ENCODE results near the gene TENM4.

Gene TENM4

DNA sequence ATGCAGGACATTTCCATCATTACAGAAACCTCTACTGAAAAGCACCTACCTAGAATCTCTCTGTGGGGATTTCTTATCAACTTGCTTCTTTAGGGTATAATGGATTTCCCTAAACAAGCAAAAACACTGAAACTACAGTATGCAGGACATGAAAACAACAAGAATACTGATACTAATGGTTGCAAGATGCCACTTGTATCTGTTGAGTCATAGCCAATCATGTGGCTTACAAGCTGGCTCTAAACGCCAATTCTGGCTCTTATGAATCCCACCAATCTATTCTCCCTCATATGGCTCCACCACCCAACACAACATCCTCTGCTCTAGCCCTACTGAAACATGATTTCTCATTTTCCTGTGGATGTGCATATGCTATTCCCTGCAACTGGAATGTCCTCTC, 22.6 kb downstream of the TENM4 start:
- no peak for TF ChIP-seq ZNF274 (IDR thresholded peaks at IDR 0.05; ENCODE audit: low read depth, low read length)
- H3K4me3 ChIP-seq (ENCODE audit: low read length): no peak overlapping the region

DNA sequence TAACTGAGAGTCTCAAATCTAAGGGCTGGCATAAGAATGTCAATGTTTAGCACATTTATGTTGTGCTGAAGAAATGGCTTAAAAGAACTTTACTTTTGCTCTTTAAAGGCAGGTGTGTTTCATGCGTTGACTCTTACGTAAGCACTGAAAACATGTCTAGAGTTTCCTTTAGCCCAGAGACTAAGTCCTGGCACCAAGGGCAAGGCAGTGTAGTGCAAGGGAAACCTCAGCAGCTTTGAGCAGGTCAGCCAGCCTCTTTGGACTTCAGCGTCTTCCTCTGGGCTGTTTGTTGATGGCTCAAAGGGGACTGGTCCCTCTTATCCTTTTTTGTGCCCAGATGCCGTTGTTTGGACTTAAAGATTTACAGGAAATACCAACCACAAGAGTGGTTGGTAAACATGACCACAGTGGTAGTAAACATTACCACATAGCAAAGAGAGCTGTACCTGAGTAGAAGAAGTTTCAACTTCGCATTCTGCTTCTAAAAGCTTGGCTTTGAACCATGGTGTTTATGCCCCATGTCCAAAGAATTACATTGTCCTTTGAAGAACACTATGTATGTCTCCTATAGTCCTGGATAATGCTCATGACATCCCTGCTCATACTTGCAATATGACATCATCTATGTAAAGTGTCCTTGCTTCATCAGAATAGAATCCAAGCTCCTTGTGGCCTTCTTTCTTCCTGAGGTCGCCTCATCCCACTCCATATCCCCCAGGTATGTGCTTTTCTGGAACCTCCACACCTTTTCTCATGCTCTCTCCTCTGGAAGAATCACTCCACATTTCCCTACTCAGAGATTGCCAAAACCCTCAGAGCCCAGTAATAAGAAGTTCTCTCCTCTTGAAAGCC, 23.5 kb downstream of the TENM4 start:
- no peak for TF ChIP-seq ZNF274 (IDR thresholded peaks at IDR 0.05; ENCODE audit: low read depth, low read length)

DNA sequence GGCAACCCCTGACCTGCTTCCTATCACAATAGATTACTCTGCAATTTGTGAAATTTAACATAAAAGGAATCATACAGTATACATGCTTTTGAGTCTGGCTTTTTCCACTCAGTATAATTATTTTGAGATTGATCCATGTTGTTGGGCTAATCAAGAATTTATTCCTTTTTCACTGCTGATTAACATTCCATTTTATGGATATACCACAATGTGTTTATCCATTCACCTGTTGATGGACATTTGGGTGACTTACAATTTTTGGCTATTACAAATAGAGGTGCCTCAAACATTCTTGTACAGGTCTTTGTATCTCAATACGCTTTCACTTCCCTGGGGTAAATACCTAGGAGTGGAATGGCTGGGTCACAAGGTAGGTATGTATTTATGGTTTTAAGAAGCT, 24.9 kb downstream of the TENM4 start:
- TF ChIP-seq ZNF274 (IDR thresholded peaks at IDR 0.05; ENCODE audit: low read depth, low read length): no peak
- no peak overlapping the region for H3K4me3 ChIP-seq (ENCODE audit: low read length)

More for the DNA sequence above, 23.5 kb downstream of the TENM4 start:
- no peak overlapping the region for H3K4me3 ChIP-seq (ENCODE audit: low read length)

DNA sequence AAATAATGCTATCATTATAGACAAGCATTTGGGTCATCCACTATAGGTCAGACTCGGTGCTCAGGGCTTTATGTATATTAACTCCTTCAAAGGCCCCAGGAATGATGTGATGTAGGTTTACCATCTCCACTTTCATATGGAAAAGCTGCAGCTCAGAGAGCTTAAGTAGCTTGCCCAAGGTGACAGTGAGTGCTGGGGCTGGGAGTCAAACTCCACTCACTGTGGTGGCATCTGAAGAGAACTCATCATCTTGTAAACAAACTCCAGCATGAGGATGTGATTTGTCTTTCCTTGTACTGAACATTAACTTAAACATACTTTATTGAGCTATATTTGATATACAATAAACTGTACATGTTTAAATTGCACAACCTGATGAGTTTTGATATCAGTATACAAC, 25.4 kb downstream of the TENM4 start:
- no peak for TF ChIP-seq ZNF274 (IDR thresholded peaks at IDR 0.05; ENCODE audit: low read depth, low read length)

DNA sequence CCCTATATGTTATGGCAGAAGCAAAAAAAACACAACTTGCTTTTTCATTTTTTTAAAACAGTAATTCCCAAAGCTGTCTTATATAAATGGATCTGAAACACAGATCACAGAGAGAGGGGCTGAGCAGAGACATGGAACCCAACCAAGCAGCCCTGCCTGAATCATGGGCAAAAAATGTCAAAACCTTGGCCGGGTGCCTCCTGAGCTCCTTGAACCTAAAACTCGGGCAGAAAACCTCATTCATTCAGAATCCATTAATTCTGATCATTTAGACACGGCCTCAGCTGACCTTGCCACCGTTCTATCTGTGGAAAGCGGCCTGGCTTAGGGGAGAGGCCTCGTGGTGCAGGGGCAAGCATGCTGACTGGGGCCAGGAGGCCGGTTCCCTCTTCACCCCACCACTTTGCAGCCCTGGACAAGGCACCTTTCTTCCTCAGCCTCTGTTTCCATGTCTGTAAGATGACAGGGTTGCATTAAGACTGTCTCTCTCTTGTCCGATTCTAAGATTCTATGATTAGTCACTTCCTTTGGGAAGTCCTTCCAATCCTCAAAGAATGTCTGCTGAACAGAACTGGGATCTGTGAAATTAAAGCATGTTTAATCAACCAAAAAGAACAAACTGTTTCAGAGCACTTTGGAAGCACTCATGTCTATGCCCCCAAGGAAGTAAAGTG, 26.0 kb downstream of the TENM4 start:
- H3K4me3 ChIP-seq (ENCODE audit: low read length): no peak overlapping the region
- TF ChIP-seq ZNF274 (IDR thresholded peaks at IDR 0.05; ENCODE audit: low read depth, low read length): no peak

More for the DNA sequence above, 25.4 kb downstream of the TENM4 start:
- no peak overlapping the region for H3K4me3 ChIP-seq (ENCODE audit: low read length)

DNA sequence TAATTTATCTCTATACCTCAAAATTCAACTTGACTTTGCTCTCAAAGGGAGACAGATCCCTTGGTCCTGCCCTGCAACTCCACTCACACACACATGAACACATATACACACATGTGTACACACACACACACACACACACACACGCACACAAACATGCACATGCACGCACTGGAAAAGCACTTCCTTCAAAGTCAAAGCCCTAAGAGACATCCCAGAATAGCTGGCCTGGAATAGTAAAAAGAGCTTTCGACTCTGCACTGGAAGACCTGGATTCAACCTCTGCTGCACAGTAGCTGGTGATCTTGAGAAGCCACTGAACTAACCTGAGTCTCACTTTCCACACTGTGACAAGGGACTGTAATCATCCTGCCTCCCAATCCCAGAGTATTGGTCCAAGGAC, 26.8 kb downstream of the TENM4 start:
- no peak for TF ChIP-seq ZNF274 (IDR thresholded peaks at IDR 0.05; ENCODE audit: low read depth, low read length)
- H3K4me3 ChIP-seq (ENCODE audit: low read length): no peak overlapping the region

DNA sequence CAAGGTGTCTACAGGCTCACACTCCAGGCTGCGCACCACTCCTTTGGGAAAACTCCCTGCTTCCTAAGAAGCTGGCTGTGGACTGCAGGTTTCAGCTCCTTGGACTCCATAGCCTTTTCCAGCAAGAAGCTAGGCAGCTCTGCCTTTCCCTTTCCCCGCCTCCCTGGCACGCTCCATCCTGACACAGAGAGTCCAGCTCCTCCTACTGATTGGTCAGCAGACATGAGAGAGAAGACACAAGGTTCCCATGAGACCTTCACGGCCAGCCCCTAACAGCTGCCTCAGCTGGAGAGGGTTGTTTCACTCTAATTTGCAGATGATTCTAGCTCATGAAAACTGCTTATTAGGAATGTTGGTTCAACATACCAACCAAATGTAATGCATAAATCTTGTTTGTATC, 27.6 kb downstream of the TENM4 start:
- H3K4me3 ChIP-seq (ENCODE audit: low read length): no peak overlapping the region
- TF ChIP-seq ZNF274 (IDR thresholded peaks at IDR 0.05; ENCODE audit: low read depth, low read length): no peak

DNA sequence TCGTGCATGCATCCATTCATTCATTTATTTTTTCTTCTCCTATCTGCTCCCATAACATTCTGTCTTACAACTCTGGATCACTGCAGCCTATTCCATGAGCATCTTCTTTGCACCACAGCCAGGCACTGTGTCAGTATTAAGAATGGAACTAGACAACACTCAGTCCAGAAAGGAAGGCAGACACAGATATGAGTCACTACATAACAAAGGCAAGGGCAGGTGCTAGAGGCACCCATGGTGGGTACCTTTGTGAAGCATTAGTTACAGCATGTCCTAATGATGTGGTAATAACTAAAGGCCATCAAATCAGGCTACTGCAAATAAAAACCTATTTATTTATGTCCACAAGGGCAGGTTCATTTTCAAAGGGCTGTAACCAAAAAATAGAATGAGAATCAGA, 28.1 kb downstream of the TENM4 start:
- no peak overlapping the region for H3K4me3 ChIP-seq (ENCODE audit: low read length)
- no peak for TF ChIP-seq ZNF274 (IDR thresholded peaks at IDR 0.05; ENCODE audit: low read depth, low read length)

DNA sequence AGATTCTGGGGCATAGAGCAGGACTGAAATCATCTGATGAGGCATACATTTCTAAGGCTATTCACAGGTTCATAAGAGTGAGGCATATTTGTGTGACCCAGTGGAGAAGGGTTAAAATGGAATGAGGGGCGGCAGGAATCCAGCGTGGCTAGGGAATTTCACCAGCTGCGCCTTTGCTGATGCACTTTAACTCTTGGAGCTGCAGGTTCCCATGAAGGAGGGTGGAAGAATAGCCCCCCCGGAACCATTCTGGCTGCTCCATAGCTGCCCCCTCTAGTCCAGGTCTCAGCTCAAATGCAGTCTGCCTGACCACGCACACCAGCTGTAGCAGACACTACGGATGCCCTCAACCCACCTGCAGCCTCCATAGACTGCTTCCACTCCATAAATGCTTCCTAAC, 31.5 kb downstream of the TENM4 start:
- no peak overlapping the region for H3K4me3 ChIP-seq (ENCODE audit: low read length)
- no peak for TF ChIP-seq ZNF274 (IDR thresholded peaks at IDR 0.05; ENCODE audit: low read depth, low read length)

DNA sequence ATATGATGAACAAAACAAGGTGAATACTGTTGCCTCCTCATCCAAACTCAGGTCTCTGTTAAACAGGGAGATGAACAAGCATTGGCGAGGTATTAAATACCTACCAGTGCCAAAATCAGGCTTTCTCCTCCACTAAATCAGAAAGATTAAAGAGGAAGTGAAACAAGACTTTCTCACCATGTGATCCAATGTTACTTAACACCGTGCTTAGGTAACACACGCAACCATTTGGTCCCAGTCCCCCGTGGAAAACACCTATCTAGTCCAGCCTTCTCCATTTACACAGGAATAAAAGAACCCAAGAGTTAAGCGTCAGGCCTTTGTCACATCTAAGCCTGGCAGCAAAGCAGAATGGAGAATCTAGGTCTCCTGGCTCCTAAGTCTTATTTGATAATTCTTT, 34.5 kb downstream of the TENM4 start:
- no peak for TF ChIP-seq ZNF274 (IDR thresholded peaks at IDR 0.05; ENCODE audit: low read depth, low read length)
- no peak overlapping the region for H3K4me3 ChIP-seq (ENCODE audit: low read length)

DNA sequence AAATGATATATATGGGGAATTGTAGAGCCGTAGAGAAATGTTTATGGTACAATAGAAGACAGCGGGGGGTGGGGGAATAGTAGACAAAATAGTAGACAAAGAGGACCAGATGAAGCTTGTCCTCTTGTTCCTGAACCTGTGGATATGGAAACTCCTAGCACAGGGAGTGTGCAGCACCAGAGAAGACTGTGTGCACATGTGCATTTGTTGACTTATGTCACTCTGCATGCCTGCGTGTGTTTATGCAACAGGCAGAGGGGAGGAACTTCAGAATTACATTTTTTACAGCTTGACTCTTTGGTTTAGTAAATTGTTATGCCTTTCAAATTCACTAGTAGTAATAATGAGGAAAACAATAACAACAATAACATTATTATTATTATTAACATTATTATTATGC, 36.0 kb downstream of the TENM4 start:
- no peak overlapping the region for H3K4me3 ChIP-seq (ENCODE audit: low read length)
- TF ChIP-seq ZNF274 (IDR thresholded peaks at IDR 0.05; ENCODE audit: low read depth, low read length): no peak

DNA sequence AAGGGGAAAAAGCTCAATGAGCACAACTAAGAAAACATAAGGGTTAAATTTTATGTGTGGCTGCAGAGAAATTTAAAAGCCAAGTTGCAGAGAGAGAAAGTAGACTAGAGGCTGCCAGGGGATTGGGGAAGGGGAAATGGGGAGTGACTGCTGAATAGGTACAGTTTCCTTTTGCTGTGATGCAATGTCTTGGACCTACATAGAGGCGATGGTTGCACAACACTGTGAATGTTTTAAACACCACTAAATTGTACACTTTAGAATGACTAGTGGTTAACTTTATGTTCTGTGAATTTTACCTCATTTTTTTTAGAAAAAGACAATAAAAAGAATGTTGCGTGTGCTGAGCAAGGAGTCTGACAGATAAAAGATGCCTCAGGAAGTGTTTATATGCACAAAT, 36.5 kb downstream of the TENM4 start:
- no peak overlapping the region for H3K4me3 ChIP-seq (ENCODE audit: low read length)
- TF ChIP-seq ZNF274 (IDR thresholded peaks at IDR 0.05; ENCODE audit: low read depth, low read length): no peak

DNA sequence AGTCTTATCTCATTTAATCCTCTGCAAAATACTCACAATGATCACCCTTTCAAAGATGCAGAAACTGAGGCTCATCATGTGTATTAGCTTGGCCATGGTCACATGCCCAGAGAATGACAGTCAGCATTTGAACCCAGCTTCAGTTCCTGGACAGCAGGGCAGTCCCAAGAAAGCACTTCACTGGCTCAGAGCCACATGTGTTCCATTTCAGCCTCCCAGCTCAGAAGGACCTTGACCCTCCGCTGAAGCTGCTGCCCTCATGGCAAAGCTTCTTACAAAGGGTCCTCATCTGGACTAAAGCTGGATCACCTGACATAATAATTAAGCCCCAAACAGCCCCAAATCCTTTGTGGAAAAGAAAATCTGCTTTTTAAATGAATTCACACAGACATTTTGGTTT, 37.0 kb downstream of the TENM4 start:
- H3K4me3 ChIP-seq (ENCODE audit: low read length): no peak overlapping the region
- TF ChIP-seq ZNF274 (IDR thresholded peaks at IDR 0.05; ENCODE audit: low read depth, low read length): no peak

DNA sequence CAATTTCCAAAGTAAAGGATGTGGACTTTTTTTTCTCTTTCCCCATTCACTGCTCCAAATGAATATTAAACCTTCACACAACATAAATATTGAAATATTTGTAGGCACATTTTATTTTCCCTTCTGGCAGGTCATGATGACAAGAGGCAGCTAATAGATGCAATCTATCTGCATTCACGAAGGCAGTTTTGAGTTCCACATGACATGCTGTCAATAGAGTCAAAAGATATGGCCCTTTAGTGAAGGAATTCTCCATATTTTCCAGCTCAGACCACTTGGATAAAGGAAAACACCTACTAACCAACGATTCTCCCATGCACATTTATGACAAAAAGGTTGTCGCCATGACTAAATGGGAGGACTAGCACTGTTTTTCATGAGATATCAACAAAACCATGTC, 37.9 kb downstream of the TENM4 start:
- no peak for TF ChIP-seq ZNF274 (IDR thresholded peaks at IDR 0.05; ENCODE audit: low read depth, low read length)
- no peak overlapping the region for H3K4me3 ChIP-seq (ENCODE audit: low read length)

DNA sequence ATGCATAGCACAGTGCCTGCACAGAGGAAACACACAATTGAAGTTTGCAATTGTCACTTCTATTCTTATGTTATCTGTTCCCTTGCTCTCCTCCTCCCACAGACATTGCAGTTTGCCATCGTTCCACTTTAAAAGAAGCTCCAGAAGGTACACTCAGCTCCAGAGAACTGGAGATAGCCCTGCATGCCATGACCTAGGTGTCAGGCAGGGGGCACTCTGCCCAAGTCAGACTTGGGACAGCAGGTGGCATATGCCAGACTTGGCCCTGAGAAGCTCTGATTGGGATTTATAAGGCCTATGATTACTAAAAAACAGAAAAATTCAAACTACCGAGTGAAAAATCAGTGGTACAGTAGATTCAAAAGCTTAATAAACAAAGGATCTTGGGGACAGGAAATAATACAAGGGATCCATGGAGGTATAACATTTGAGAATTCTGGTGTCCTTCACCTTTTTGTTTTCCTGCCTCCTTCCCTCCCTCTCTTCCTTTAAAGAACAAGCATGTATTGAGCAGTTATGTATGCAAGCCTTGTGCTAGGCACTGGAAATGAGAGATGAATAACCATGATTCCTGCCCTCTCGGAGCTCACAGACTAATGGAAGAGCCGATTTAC, 40.0 kb downstream of the TENM4 start:
- no peak overlapping the region for H3K4me3 ChIP-seq (ENCODE audit: low read length)
- no peak for TF ChIP-seq ZNF274 (IDR thresholded peaks at IDR 0.05; ENCODE audit: low read depth, low read length)
